Ascending aorta (tissue), 2 donors: Measurements from ENCODE around the gene SAFB. TPM values are rescaled to one million over a fixed set of nuclear protein-coding genes. Genes with fewer than 3 reads are reported as not detected.

Experiments
- DNase-seq, 2 donors: peaks; one replicate each; pipeline ENCODE4 v3.0.0-alpha.2; 2019; ENCODE audit warnings: low spot score in 2 of 2
- H3K27ac ChIP-seq, 2 donors: fragments of 200-600 bp; sonication (generic); one replicate each; pipeline ENCODE4 v1.5.1; 2016 to 2017; ENCODE audit warnings: mild to moderate bottlenecking in 1 of 2
- H3K27me3 ChIP-seq: fragments of 200-600 bp; sonication (generic); one replicate; pipeline ENCODE4 v1.5.1; 2017
- H3K36me3 ChIP-seq, 2 donors: fragments of 200-600 bp; sonication (generic); one replicate each; pipeline ENCODE4 v1.5.1; 2016
- H3K4me1 ChIP-seq, 2 donors: fragments of 200-600 bp; sonication (generic); one replicate each; pipeline ENCODE4 v1.5.1; 2016 to 2017; ENCODE audit warnings: mild to moderate bottlenecking in 1 of 2
- H3K4me3 ChIP-seq, 2 donors: fragments of 200-600 bp; sonication (generic); one replicate each; pipeline ENCODE4 v1.5.1; 2016 to 2017; ENCODE audit warnings: mild to moderate bottlenecking in 1 of 2
- H3K9me3 ChIP-seq, 2 donors: fragments of 200-600 bp; sonication (generic); one replicate each; pipeline ENCODE4 v1.5.1; 2016
- CTCF ChIP-seq, 3 experiments: fragments of 200-600 bp in 2 of 3; fragments of 450-650 bp in 1 of 3; sonication (generic) in 2 of 3; IDR thresholded peaks; one replicate each; pipeline ENCODE4 v1.5.1; 2016 to 2019; ENCODE audit warnings: antibody characterized with exemption in 3 of 3, mild to moderate bottlenecking in 1 of 3, moderate library complexity in 1 of 3
- intact Hi-C: fragments of 100-400 bp; cut with DNase I; formaldehyde crosslinking; loops from one replicate; pipeline ENCODE4 v1.15.1; 2023
- total RNA-seq: library from RNA; depleted of rRNA; stranded (reverse); fragments of >200 nt; gene quantifications from one replicate; pipeline ENCODE4 v1.1.0, GENCODE V29; 2016

The SAFB gene
- total RNA-seq, 1 donor from 2014 or later, result 114 TPM

GRCh38 chr19:5714816-5715215 is 91.9 kb downstream of the SAFB start:
- TF ChIP-seq CTCF (IDR thresholded peaks at IDR 0.05), result no peak
- H3K4me1 ChIP-seq, result peaks cover 5 to 13% of the 10 kb centered on the region in 2 donors
- no peak overlapping the region for H3K4me3 ChIP-seq
- intact Hi-C loops, result no loop called here
- H3K36me3 ChIP-seq, result peaks cover 34 to 47% of the 10 kb centered on the region in 2 donors
- DNase-seq, result no peak
- no peak overlapping the region for H3K27ac ChIP-seq
- H3K27me3 ChIP-seq, result no peaks in the 10 kb centered on the region
- no peaks in the 10 kb centered on the region for H3K9me3 ChIP-seq

- TF ChIP-seq CTCF (IDR thresholded peaks at IDR 0.05), result no peak
- Histone ChIP-seq H3K27me3 (no peaks in the 10 kb centered on the region), H3K4me3 (no peak overlapping the region), H3K36me3 (peaks cover 16 to 21% of the 10 kb centered on the region in 2 donors), H3K27ac (no peak overlapping the region), H3K4me1 (peaks cover 5 to 13% of the 10 kb centered on the region in 2 donors), H3K9me3 (no peaks in the 10 kb centered on the region)
- intact Hi-C loops, result no loop called here
- no peak for DNase-seq
Observed at GRCh38 chr19:5717215-5717935, 94.5 kb downstream of the SAFB start.

Other genes with a start within 250 kb of the SAFB start
- not detected for gene ZNRF4, start 167.7 kb upstream of the SAFB start, total RNA-seq
- gene TINCR, start 55.1 kb upstream of the SAFB start, total RNA-seq, result not detected
- 10.7 TPM for gene SAFB2, start 307 bp upstream of the SAFB start, total RNA-seq
- gene MICOS13, start 57.4 kb downstream of the SAFB start, total RNA-seq, result 75.6 TPM
- gene HSD11B1L, start 57.9 kb downstream of the SAFB start, total RNA-seq, result 116 TPM
- 885 TPM for gene RPL36, start 67.2 kb downstream of the SAFB start, total RNA-seq
- gene LONP1, start 97.1 kb downstream of the SAFB start, total RNA-seq, result 60.0 TPM
- not detected for gene CATSPERD, start 97.6 kb downstream of the SAFB start, total RNA-seq
- gene PRR22, start 161.7 kb downstream of the SAFB start, total RNA-seq, result 3.5 TPM
- gene DUS3L, start 168.1 kb downstream of the SAFB start, total RNA-seq, result 13.1 TPM
- gene NRTN, start 182.0 kb downstream of the SAFB start, total RNA-seq, result 0.85 TPM
- not detected for gene FUT6, start 216.6 kb downstream of the SAFB start, total RNA-seq
- not detected for gene FUT3, start 228.4 kb downstream of the SAFB start, total RNA-seq
- gene FUT5, start 247.5 kb downstream of the SAFB start, total RNA-seq, result not detected